Bronchial epithelial cell (primary cell): ENCODE results near the gene ASPDH. TPM values are rescaled to one million over a fixed set of nuclear protein-coding genes. Genes with fewer than 3 reads are reported as not detected.

Experiments
- DNase-seq: peaks from one replicate; pipeline ENCODE4 v3.0.0-alpha.2; 2010; ENCODE audit warnings: low read depth
- FAIRE-seq: peaks from 2 replicates; lab custom pipeline; 2011; peaks lifted over from hg19 to GRCh38; lab: Jason Lieb, UNC
- H3K27me3 ChIP-seq: 2 replicates; pipeline ENCODE4 v1.5.1; 2011; ENCODE audit warnings: low read length; ENCODE audit not compliant: control insufficient read depth, insufficient read depth
- H3K36me3 ChIP-seq: 2 replicates; pipeline ENCODE4 v1.5.1; 2011; ENCODE audit warnings: low read length; ENCODE audit not compliant: control insufficient read depth, insufficient read depth
- H3K4me3 ChIP-seq: 2 replicates; pipeline ENCODE4 v1.5.1; 2011; ENCODE audit warnings: mild to moderate bottlenecking, low read depth, low read length, control low read depth
- CTCF ChIP-seq: IDR thresholded peaks from 2 replicates; pipeline ENCODE4 v1.5.1; 2011; ENCODE audit warnings: mild to moderate bottlenecking, moderate library complexity, low read length, control low read depth, inconsistent platforms; ENCODE audit not compliant: insufficient read depth, severe bottlenecking
- total RNA-seq: library from RNA; depleted of rRNA; stranded (reverse); fragments of >200 nt; gene quantifications from 2 replicates; pipeline ENCODE4 v1.2.1, GENCODE V29; 2014

The ASPDH gene
- total RNA-seq, 1 donor from 2014 or later = not detected

GRCh38 chr19:50507376-50507775 is 6.3 kb downstream of the ASPDH start:
- Histone ChIP-seq H3K4me3 (no peak overlapping the region), H3K36me3 (no peaks in the 10 kb centered on the region), H3K27me3 (no peaks in the 10 kb centered on the region)
- no peak for TF ChIP-seq CTCF
- no peak for FAIRE-seq
- DNase-seq = no peak

GRCh38 chr19:50506700-50507099 is 7.0 kb downstream of the ASPDH start:
- DNase-seq (no peak), FAIRE-seq (no peak)
- Histone ChIP-seq H3K4me3 (no peak overlapping the region), H3K27me3 (no peaks in the 10 kb centered on the region), H3K36me3 (no peaks in the 10 kb centered on the region)
- TF ChIP-seq CTCF = no peak

GRCh38 chr19:50505856-50506611 is 7.7 kb downstream of the ASPDH start:
- Histone ChIP-seq H3K4me3 (no peak overlapping the region), H3K36me3 (no peaks in the 10 kb centered on the region), H3K27me3 (no peaks in the 10 kb centered on the region)
- no peak for TF ChIP-seq CTCF
- DNase-seq = no peak
- no peak for FAIRE-seq

- FAIRE-seq (no peak), DNase-seq (no peak)
- Histone ChIP-seq H3K27me3 (no peaks in the 10 kb centered on the region), H3K36me3 (no peaks in the 10 kb centered on the region), H3K4me3 (no peak overlapping the region)
- no peak for TF ChIP-seq CTCF
Observed at GRCh38 chr19:50501568-50502475, 11.9 kb downstream of the ASPDH start.

GRCh38 chr19:50501186-50501567 is 12.5 kb downstream of the ASPDH start:
- DNase-seq (no peak), FAIRE-seq (no peak)
- no peaks in the 10 kb centered on the region for H3K27me3 ChIP-seq
- H3K36me3 ChIP-seq = no peaks in the 10 kb centered on the region
- no peak overlapping the region for H3K4me3 ChIP-seq
- TF ChIP-seq CTCF = no peak
